IMR-90 (cell line): Measurements from ENCODE around the gene RAB3C. TPM values are rescaled to one million over a fixed set of nuclear protein-coding genes. Genes with fewer than 3 reads are reported as not detected.

Source experiments
- ATAC-seq: fragments of 200-7000 bp; cut with Tn5 transposase; 2 replicates; pipeline ENCODE4 v1.9.1; 2020; ENCODE audit warnings: low read depth, mild to moderate bottlenecking, moderate library complexity
- BruUV-seq: library from RNA; stranded (reverse); fragments of 400-500 nt; replicated peaks from 2 replicates; lab custom pipeline; 2021; lab: Mats Ljungman, UMichigan
- CTCF ChIA-PET: fragments of 300-600 bp; formaldehyde crosslinking; extraction: SDS; loops from one replicate; lab custom pipeline; 2021; ENCODE audit warnings: antibody characterized with exemption; lab: Yijun Ruan, JAX
- POLR2A ChIA-PET: fragments of 300-600 bp; sonication (Branson Sonifier 250); formaldehyde crosslinking; loops from one replicate; lab custom pipeline; 2022; ENCODE audit warnings: antibody characterized with exemption; ENCODE audit not compliant: unreplicated experiment; lab: Charles Lee
- DNase-seq: peaks from one replicate; pipeline ENCODE4 v3.0.0; 2013
- H2AFZ ChIP-seq: replicated peaks from 2 replicates; pipeline ENCODE3; 2013; ENCODE audit warnings: low read length, mild to moderate bottlenecking; ENCODE audit not compliant: poor library complexity
- H2AK5ac ChIP-seq: 2 replicates; pipeline ENCODE4 v1.6.1; 2013; ENCODE audit warnings: low read depth, low read length, inconsistent platforms
- H2AK9ac ChIP-seq: replicated peaks from 2 replicates; pipeline ENCODE3; 2013; ENCODE audit warnings: mild to moderate bottlenecking, low read depth, low read length, moderate library complexity; ENCODE audit not compliant: poor library complexity
- H2BK120ac ChIP-seq: 2 replicates; pipeline ENCODE4 v1.6.1; 2013; ENCODE audit warnings: low read depth, low read length, inconsistent platforms
- H2BK15ac ChIP-seq: 3 replicates; pipeline ENCODE4 v1.6.1; 2013; ENCODE audit warnings: low read depth, low read length, inconsistent platforms
- H2BK20ac ChIP-seq: 2 replicates; pipeline ENCODE4 v1.6.1; 2013; ENCODE audit warnings: low read depth, mild to moderate bottlenecking, inconsistent platforms, low read length, moderate library complexity
- H2BK5ac ChIP-seq: 2 replicates; pipeline ENCODE4 v1.6.1; 2013; ENCODE audit warnings: mild to moderate bottlenecking, low read depth, low read length, inconsistent platforms; ENCODE audit not compliant: poor library complexity, severe bottlenecking
- H3K14ac ChIP-seq: replicated peaks from 2 replicates; pipeline ENCODE4 v1.6.1; 2013; ENCODE audit warnings: low read depth, low read length, inconsistent platforms
- H3K18ac ChIP-seq: 2 replicates; pipeline ENCODE4 v1.6.1; 2013; ENCODE audit warnings: low read depth, low read length, control low read depth
- H3K23ac ChIP-seq: 2 replicates; pipeline ENCODE4 v1.6.1; 2013; ENCODE audit warnings: low read depth, low read length, inconsistent platforms
- H3K27ac ChIP-seq: 2 replicates; pipeline ENCODE4 v1.5.1; 2013; ENCODE audit warnings: mild to moderate bottlenecking, control low read depth, low read length; ENCODE audit not compliant: insufficient read depth
- H3K27me3 ChIP-seq: 2 replicates; pipeline ENCODE4 v1.6.1; 2013; ENCODE audit warnings: low read length; ENCODE audit not compliant: control insufficient read depth, insufficient read depth
- H3K36me3 ChIP-seq: 2 replicates; pipeline ENCODE4 v1.6.1; 2013; ENCODE audit warnings: low read length, mixed read lengths; ENCODE audit not compliant: control insufficient read depth, insufficient read depth
- H3K4ac ChIP-seq: 2 replicates; pipeline ENCODE4 v1.6.1; 2013; ENCODE audit warnings: low read depth, low read length, inconsistent platforms
- H3K4me1 ChIP-seq: 2 replicates; pipeline ENCODE4 v1.6.1; 2013; ENCODE audit warnings: low read length, mixed read lengths; ENCODE audit not compliant: control insufficient read depth, insufficient read depth
- H3K4me2 ChIP-seq: 2 replicates; pipeline ENCODE4 v1.6.1; 2013; ENCODE audit warnings: low read depth, mild to moderate bottlenecking, control low read depth, low read length, moderate library complexity
- H3K4me3 ChIP-seq: 2 replicates; pipeline ENCODE4 v1.5.1; 2013; ENCODE audit warnings: low read depth, mild to moderate bottlenecking, control low read depth, low read length, moderate library complexity; ENCODE audit not compliant: insufficient read depth
- H3K56ac ChIP-seq: 2 replicates; pipeline ENCODE4 v1.6.1; 2013; ENCODE audit warnings: low read length, inconsistent platforms; ENCODE audit not compliant: insufficient read depth; ENCODE audit errors: extremely low read depth
- H3K79me1 ChIP-seq, 2 experiments: 2 replicates each; pipeline ENCODE4 v1.6.1; 2013; ENCODE audit warnings: low read length in 2 of 2, inconsistent platforms in 1 of 2, low read depth in 1 of 2
- H3K9ac ChIP-seq: 2 replicates; pipeline ENCODE4 v1.6.1; 2013; ENCODE audit warnings: low read depth, low read length, control low read depth
- H3K9me1 ChIP-seq: 2 replicates; pipeline ENCODE4 v1.6.1; 2013; ENCODE audit warnings: low read length, inconsistent platforms; ENCODE audit not compliant: insufficient read depth
- H3K9me3 ChIP-seq: 2 replicates; pipeline ENCODE4 v1.6.1; 2013; ENCODE audit warnings: low read length; ENCODE audit not compliant: control insufficient read depth, insufficient read depth
- H4K20me1 ChIP-seq: 2 replicates; pipeline ENCODE4 v1.6.1; 2013; ENCODE audit warnings: low read length, inconsistent platforms; ENCODE audit not compliant: insufficient read depth
- H4K5ac ChIP-seq: 2 replicates; pipeline ENCODE4 v1.6.1; 2013; ENCODE audit warnings: mild to moderate bottlenecking, low read depth, low read length, control low read depth
- H4K8ac ChIP-seq, 2 experiments: 2 replicates each; pipeline ENCODE4 v1.6.1; 2013; ENCODE audit warnings: low read depth in 2 of 2, low read length in 2 of 2, control low read depth in 1 of 2, inconsistent platforms in 1 of 2
- H4K91ac ChIP-seq: 2 replicates; pipeline ENCODE4 v1.6.1; 2013; ENCODE audit warnings: low read depth, low read length, inconsistent platforms; ENCODE audit not compliant: insufficient read depth
- BHLHE40 ChIP-seq: fragments of 150-350 bp; IDR thresholded peaks from 2 replicates; pipeline ENCODE4 v1.6.1; 2016; ENCODE audit warnings: mild to moderate bottlenecking, low read depth, low read length
- MAFK ChIP-seq: IDR thresholded peaks from 2 replicates; pipeline ENCODE4 v1.6.1; 2012; ENCODE audit warnings: low read depth, low read length, improper control_type of control experiment
- MXI1 ChIP-seq: IDR thresholded peaks from 2 replicates; pipeline ENCODE4 v1.6.1; 2012; ENCODE audit warnings: low read depth, mild to moderate bottlenecking, low read length, moderate library complexity, borderline replicate concordance
- WGBS, 2 experiments: methylation state at CpG; one replicate each; pipeline versions ENCODE4 v1.1.5 to v1.1.7; 2013; ENCODE audit warnings: missing lambda C conversion rate in 2 of 2; ENCODE audit not compliant: insufficient read length in 1 of 2; ENCODE audit errors: extremely low coverage in 2 of 2; 5-methylcytosine and 5-hydroxymethylcytosine counted together
- dilution Hi-C: fragments of 300-500 bp; cut with HindIII; formaldehyde crosslinking; loops from one replicate; pipeline ENCODE4 v1.14.3; 2018; ENCODE audit warnings: low sequenced_read_pairs; ENCODE audit not compliant: unreplicated experiment
- in situ Hi-C: fragments of 300-500 bp; cut with MboI; formaldehyde crosslinking; loops from 3 replicates; pipeline ENCODE4 v1.14.3; 2019; ENCODE audit warnings: low sequenced_read_pairs, inconsistent platforms, mixed read lengths
- intact Hi-C: fragments of 100-400 bp; cut with micrococcal nuclease; formaldehyde crosslinking; loops from 2 replicates; pipeline ENCODE4 v1.10.0; 2022
- polyA plus RNA-seq, 3 experiments: library from polyadenylated mRNA; depleted of rRNA; stranded (reverse); fragments of >200 nt; gene quantifications; 2 replicates each; pipeline ENCODE4 v1.2.3, GENCODE V29; 2012; ENCODE audit warnings: low replicate concordance in 1 of 3
- total RNA-seq: library from RNA; depleted of rRNA; stranded (reverse); fragments of >200 nt; gene quantifications from 2 replicates; pipeline ENCODE4 v1.2.3, GENCODE V29; 2012

The RAB3C gene
- total and polyA plus RNA-seq, 2 of the 4 experiments (the other 2 are of a cell fraction): not detected

- H4K8ac ChIP-seq: no peak overlapping the region
- H2BK20ac ChIP-seq: no peak overlapping the region
- no peaks in the 10 kb centered on the region for H3K36me3 ChIP-seq
- H3K4me3 ChIP-seq: no peak overlapping the region
- ChIA-PET POLR2A (no interaction called here), CTCF (no interaction called here)
- TF ChIP-seq MAFK (peak; percentile 80), MXI1 (no peak), BHLHE40 (no peak)
- H2BK120ac ChIP-seq: no peak overlapping the region
- no peak overlapping the region for H2BK5ac ChIP-seq
- no peak overlapping the region for H2AK5ac ChIP-seq
- no peak overlapping the region for H3K9ac ChIP-seq
- no peaks in the 10 kb centered on the region for H3K9me1 ChIP-seq
- in situ Hi-C loops: no loop called here
- no peak overlapping the region for H4K5ac ChIP-seq
- no peak overlapping the region for H3K27ac ChIP-seq
- H2AFZ ChIP-seq: no peak overlapping the region
- no peaks in the 10 kb centered on the region for H3K9me3 ChIP-seq
- no peak overlapping the region for H3K14ac ChIP-seq
- no peak overlapping the region for H4K91ac ChIP-seq
- no peak overlapping the region for H3K23ac ChIP-seq
- H3K79me1 ChIP-seq: no peaks in the 10 kb centered on the region
- no peak for ATAC-seq
- H2AK9ac ChIP-seq: no peak overlapping the region
- intact Hi-C loops: no loop called here
- no CpG with 5 or more reads among the region's 2 CpGs for whole genome bisulfite sequencing, 2 experiments
- no peak overlapping the region for H3K56ac ChIP-seq
- no TSS peak for BruUV-seq
- no peak overlapping the region for H2BK15ac ChIP-seq
- no peaks in the 10 kb centered on the region for H4K20me1 ChIP-seq
- dilution Hi-C loops: no loop called here
- no peak for DNase-seq
- H3K27me3 ChIP-seq: no peaks in the 10 kb centered on the region
- no peak overlapping the region for H3K18ac ChIP-seq
- H3K4me2 ChIP-seq: no peak overlapping the region
- no peaks in the 10 kb centered on the region for H3K4me1 ChIP-seq
- no peak overlapping the region for H3K4ac ChIP-seq
These were observed 156.2 kb downstream of the RAB3C start for GRCh38 chr5:58739051-58739450.
